ENCODE measurements around the gene ADAMTS12.
A peak's percentile ranks its signal among the peaks of the same experiment; 100 is the strongest.

The ADAMTS12 gene

GRCh38 chr5:33755231-33755630 is 136.6 kb downstream of the ADAMTS12 start:
- DNase-seq (ENCODE audit: low read depth), result peak; percentile 48

DNA sequence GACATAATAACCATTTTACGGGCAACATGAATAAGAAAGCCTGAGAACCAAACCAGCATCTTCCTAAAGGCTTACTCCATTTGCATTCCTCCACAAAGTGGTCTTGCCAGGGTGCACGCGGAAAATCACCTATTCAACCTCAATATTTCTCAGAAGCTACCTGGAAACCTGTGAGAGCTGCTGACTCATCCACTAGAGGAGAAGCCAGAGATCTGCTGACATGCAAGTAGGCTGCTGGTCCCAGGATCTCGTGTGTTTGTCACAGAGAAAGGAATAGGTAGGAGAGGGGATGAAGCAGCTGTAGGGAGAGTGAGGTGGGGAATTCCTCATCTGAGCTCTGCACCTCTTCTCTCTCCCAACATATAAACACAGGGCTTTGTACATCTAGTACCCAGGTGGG is 138.1 kb downstream of the ADAMTS12 start:
- DNase-seq (ENCODE audit: low read depth), result no peak

- no peak for DNase-seq (ENCODE audit: low read depth)
Observed at GRCh38 chr5:33748754-33749153, 143.0 kb downstream of the ADAMTS12 start.

- no peak for DNase-seq (ENCODE audit: low read depth)
Observed at GRCh38 chr5:33745101-33745770, 146.6 kb downstream of the ADAMTS12 start.

DNA sequence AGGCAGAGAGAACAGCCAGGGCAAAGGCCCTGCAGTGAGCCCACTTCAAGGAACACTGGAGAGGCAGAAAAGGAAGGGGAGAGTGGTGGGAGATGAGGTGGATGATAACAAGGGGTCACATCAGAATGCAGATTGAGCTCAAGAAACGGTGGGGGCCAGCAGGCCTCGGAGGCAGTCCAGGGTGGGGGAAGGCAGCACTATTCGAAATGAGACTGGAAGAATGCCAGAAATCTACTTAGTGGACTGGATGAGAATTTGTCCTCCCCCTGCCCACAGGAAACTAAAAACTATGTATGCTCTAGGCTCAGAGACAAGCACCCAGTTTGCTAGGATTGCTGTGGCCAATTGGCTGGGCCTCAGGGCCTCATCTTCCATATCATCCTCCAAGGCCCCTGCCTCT is 148.7 kb downstream of the ADAMTS12 start:
- no peak for DNase-seq (ENCODE audit: low read depth)

DNA sequence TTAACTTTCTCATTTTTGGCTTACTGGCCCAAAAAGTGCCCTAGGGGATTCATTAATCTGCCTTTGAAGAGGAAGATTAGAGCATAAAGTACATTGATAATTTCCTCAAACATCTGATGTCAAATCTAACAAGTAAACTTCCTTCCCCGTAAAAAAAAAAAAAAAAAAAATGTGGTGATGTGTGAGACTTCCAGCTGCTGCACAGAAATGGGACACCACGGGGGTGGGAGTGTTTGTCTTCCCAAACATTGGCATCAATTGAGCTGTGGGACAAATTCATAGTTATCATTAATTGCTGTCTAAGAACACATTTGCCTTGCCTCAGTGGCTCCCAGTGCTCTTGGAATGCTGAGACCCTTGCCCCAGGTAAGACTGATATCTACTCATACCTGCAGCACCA is 149.6 kb downstream of the ADAMTS12 start:
- DNase-seq (ENCODE audit: low read depth), result no peak

- DNase-seq (ENCODE audit: low read depth), result no peak
Observed at GRCh38 chr5:33738967-33739366, 152.8 kb downstream of the ADAMTS12 start.

- DNase-seq (ENCODE audit: low read depth), result no peak
Observed at GRCh38 chr5:33738097-33738496, 153.7 kb downstream of the ADAMTS12 start.

DNA sequence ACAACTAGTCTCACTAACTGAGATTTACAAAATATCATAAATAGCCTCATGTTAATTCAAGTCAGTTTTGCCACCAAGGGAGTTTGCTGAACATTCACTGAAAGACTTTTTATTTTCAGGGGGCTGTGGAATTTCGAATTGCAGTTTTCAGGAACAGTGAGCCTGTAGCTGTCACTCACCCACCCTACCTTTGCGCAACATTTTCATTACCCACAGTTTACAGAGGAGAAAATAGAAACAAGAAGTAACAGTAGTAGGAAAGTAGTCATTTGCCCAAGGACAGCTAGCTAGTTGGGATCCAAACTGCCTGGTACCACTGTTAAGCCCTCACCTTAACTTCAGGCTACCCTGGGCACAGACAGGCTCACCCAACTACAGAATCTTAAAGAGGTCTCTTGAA is 154.1 kb downstream of the ADAMTS12 start:
- no peak for DNase-seq (ENCODE audit: low read depth)

- no peak for DNase-seq (ENCODE audit: low read depth)
Observed at GRCh38 chr5:33737284-33737683, 154.5 kb downstream of the ADAMTS12 start.

- peak; percentile 80 for DNase-seq (ENCODE audit: low read depth)
Observed at GRCh38 chr5:33736510-33736909, 155.3 kb downstream of the ADAMTS12 start.

GRCh38 chr5:33735072-33735471 is 156.7 kb downstream of the ADAMTS12 start:
- DNase-seq (ENCODE audit: low read depth), result no peak

DNA sequence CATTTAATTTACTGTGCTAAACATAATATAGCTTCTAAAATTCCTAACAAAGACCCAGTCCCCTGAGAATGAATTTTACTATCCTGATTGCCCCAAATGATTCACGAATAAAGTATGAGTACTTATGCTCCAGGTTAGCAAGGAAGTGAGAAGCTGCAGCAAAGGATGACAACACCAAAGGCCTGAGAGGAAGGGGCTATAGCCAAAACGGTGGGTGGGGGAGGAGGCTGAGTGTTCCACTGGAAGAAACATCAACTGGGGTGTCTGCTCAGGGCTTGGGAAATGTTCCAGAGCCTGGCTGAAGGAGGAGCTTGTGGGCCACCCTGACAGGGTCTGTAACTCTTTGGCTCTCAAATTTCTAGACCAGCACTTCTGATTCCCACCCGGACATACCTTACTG is 157.3 kb downstream of the ADAMTS12 start:
- DNase-seq (ENCODE audit: low read depth), result no peak

GRCh38 chr5:33733225-33733624 is 158.6 kb downstream of the ADAMTS12 start:
- no peak for DNase-seq (ENCODE audit: low read depth)

GRCh38 chr5:33726422-33727165 is 165.2 kb downstream of the ADAMTS12 start:
- DNase-seq (ENCODE audit: low read depth), result peak; percentile 52

- DNase-seq (ENCODE audit: low read depth), result peak; percentile 64
Observed at GRCh38 chr5:33725806-33726205, 166.0 kb downstream of the ADAMTS12 start.

DNA sequence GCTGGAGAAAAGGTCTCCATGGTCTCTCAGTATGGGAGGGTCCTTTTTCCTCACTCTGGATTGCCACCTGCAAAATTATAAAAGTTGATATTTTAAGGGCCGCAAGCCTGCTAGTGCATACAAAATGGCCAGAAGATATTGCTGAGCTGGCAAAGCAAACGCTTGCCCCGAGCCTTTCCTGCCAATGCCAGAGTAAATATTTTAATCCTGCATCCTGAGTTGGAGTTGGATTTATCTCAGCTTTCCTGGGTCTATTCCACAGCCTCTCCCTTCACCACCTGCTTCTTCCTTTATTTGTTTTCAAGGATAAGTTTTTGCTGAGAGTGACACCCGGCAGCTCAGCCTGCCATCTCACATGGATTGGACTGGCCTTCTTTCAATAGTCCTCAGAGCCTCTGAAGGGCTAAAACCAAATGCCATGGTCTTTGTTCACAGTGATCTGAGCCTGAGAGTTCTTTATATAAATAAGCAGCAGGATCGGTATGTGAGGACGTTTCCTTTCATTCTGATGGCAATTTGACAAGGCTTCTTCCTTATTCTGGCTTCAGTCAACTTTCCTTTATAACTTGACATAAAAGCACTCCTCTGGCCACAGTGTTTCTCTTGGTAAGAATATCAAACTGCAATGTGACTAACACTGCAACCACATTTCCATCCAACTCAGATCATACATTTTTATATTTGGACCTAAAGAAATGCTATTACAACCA is 170.1 kb downstream of the ADAMTS12 start:
- peak; percentile 34 for DNase-seq (ENCODE audit: low read depth)

DNA sequence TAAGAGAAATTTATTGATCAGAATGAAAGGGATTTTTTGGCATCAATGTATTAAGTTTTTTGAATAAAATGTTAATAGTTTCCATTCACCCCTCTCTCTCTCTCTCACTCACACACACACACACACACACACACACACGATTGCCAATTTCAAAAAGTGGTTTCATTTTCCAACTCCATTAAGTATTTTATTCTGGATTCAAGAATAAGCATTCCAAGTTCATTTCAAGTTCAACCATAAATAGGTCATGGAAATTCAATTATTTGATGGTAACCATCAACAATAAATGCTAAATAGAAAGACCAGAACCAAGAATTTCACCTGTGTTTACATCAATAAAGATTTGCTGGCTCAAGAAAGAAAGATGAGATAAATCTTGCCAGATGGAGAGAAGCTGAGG is 171.6 kb downstream of the ADAMTS12 start:
- no peak for DNase-seq (ENCODE audit: low read depth)

DNA sequence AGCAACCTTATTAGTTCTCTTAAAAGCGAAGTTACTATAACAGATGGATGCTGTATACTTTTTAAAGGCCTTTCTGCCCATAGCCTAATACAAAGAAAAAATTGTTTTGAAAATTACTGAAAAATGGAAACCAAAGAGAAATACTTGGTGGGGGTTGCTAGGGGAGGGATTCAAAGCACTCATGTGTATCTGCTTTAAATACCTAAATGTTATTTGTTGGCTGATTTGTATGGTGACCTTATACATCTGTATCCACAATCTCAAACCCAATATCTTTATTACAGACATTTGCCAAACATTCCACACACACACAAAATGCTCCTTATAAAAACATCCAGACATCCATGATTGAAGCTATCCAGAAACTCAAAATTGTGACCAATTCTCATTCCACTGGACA is 172.0 kb downstream of the ADAMTS12 start:
- no peak for DNase-seq (ENCODE audit: low read depth)

GRCh38 chr5:33715661-33716060 is 176.1 kb downstream of the ADAMTS12 start:
- DNase-seq (ENCODE audit: low read depth), result no peak

DNA sequence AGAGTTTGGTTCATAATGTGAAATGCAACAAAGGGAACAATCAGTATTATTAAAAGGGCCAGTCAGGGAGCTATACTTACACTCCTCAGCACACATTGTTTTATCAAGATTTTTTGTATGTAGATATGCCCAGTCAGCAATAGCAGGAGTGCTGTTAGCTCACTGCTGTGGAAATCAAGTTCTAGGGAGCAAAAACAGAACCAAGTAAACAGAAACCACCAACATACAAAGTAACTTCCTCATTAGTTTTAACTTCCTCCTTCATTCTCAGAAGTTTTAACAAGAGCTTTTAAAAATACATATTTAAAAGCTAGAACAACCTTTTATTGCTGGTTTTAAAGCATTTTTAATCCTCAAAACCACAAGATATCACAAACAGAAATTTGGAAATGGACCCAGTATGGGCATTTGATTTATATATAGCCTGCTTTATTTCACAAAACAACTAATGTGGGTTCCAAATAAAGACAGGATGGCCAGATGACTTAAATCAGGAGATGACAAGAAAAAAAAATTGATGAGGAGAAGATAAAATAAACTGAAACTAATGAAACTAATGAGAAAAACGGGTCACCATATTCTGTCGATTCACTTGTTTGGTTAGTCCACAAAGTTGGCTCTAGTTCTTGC is 178.5 kb downstream of the ADAMTS12 start:
- peak; percentile 14 for DNase-seq (ENCODE audit: low read depth)

GRCh38 chr5:33712664-33713063 is 179.1 kb downstream of the ADAMTS12 start:
- DNase-seq (ENCODE audit: low read depth), result no peak

Measured in fibroblast of gingiva (primary cell).